ENCODE results near the gene SLC36A4. TPM values are rescaled to one million over a fixed set of nuclear protein-coding genes. Genes with fewer than 3 reads are reported as not detected.

The SLC36A4 gene
- polyA plus RNA-seq, 1 donor (not counting 4 experiments of a cell fraction or from before 2014, with no cell fraction given), result 8.1 TPM

- no peaks in the 10 kb centered on the region for H3K4me1 ChIP-seq (ENCODE audit: control insufficient read depth, extremely low read depth, insufficient read depth, low read length)
- H3K9me1 ChIP-seq (ENCODE audit: control insufficient read depth, extremely low read depth, insufficient read depth, low read length), result no peaks in the 10 kb centered on the region
- no peak overlapping the region for H3K4me2 ChIP-seq (ENCODE audit: control insufficient read depth, extremely low read depth, insufficient read depth, low read depth, low read length)
- H2AFZ ChIP-seq (ENCODE audit: control insufficient read depth, low read length), result no peak overlapping the region
- DNase-seq (ENCODE audit: low read depth, low spot score) (no peak), FAIRE-seq (no peak)
- dilution Hi-C loops (cut with MboI; ENCODE audit: extremely low pct_ligation_motif_present, low sequenced_read_pairs), result no loop called here
- TF ChIP-seq EZH2 (IDR thresholded peaks at IDR 0.05; ENCODE audit: low read length) (no peak), CTCF (optimal IDR thresholded peaks at IDR 0.05 in 1 of 3, IDR thresholded peaks at IDR 0.05 in 1 of 3, conservative IDR thresholded peaks at IDR 0.05 in 1 of 3; ENCODE audit: extremely low read depth in 1 of 3, insufficient read depth in 2 of 3, low read length in 3 of 3) (no peak)
- H3K9ac ChIP-seq (ENCODE audit: control insufficient read depth, extremely low read depth, insufficient read depth, low read length), result no peak overlapping the region
- H3K79me2 ChIP-seq (ENCODE audit: control insufficient read depth, insufficient read depth, low read length), result no peaks in the 10 kb centered on the region
- H3K27me3 ChIP-seq (ENCODE audit: control insufficient read depth, extremely low read depth, insufficient read depth, low read length), result no peaks in the 10 kb centered on the region
- H3K4me3 ChIP-seq (ENCODE audit: control insufficient read depth in 2 of 3, extremely low read depth in 1 of 3, insufficient read depth in 2 of 3, low read depth in 1 of 3, low read length in 3 of 3), result no peak overlapping the region
- no peaks in the 10 kb centered on the region for H4K20me1 ChIP-seq (ENCODE audit: control insufficient read depth, extremely low read depth, insufficient read depth, low read length)
- H3K27ac ChIP-seq (ENCODE audit: control insufficient read depth, insufficient read depth, low read length), result no peak overlapping the region
- H3K9me3 ChIP-seq (ENCODE audit: control insufficient read depth, low read depth, low read length), result no peaks in the 10 kb centered on the region
- no peaks in the 10 kb centered on the region for H3K36me3 ChIP-seq (ENCODE audit: control insufficient read depth in 2 of 2, extremely low read depth in 1 of 2, insufficient read depth in 2 of 2, low read length in 2 of 2)
Observed at GRCh38 chr11:93159721-93160120, 38.1 kb downstream of the SLC36A4 start.

DNA sequence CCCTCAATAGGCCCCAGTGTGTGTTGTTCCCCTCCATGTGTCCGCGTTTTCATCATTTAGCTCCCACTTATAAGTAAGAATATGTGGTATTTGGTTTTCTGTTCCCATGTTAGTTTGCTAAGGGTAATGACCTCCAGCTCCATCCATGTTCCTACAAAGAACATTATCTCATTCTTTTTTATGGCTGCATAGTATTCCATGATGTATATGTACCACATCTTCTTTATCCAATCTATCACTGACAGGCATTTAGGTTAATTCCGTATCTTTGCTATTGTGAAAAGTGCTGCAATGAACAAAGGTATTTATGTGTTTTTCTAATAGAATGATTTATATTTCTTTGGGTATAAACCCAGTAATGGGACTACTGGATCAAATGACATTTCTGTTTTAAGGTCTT lies 42.1 kb downstream of the SLC36A4 start:
- no peaks in the 10 kb centered on the region for H4K20me1 ChIP-seq (ENCODE audit: control insufficient read depth, extremely low read depth, insufficient read depth, low read length)
- no peaks in the 10 kb centered on the region for H3K4me1 ChIP-seq (ENCODE audit: control insufficient read depth, extremely low read depth, insufficient read depth, low read length)
- dilution Hi-C loops (cut with MboI; ENCODE audit: extremely low pct_ligation_motif_present, low sequenced_read_pairs), result no loop called here
- H2AFZ ChIP-seq (ENCODE audit: control insufficient read depth, low read length), result no peak overlapping the region
- no peak overlapping the region for H3K9ac ChIP-seq (ENCODE audit: control insufficient read depth, extremely low read depth, insufficient read depth, low read length)
- H3K4me2 ChIP-seq (ENCODE audit: control insufficient read depth, extremely low read depth, insufficient read depth, low read depth, low read length), result no peak overlapping the region
- FAIRE-seq (no peak), DNase-seq (ENCODE audit: low read depth, low spot score) (no peak)
- no peaks in the 10 kb centered on the region for H3K9me3 ChIP-seq (ENCODE audit: control insufficient read depth, low read depth, low read length)
- no peaks in the 10 kb centered on the region for H3K36me3 ChIP-seq (ENCODE audit: control insufficient read depth in 2 of 2, extremely low read depth in 1 of 2, insufficient read depth in 2 of 2, low read length in 2 of 2)
- H3K4me3 ChIP-seq (ENCODE audit: control insufficient read depth in 2 of 3, extremely low read depth in 1 of 3, insufficient read depth in 2 of 3, low read depth in 1 of 3, low read length in 3 of 3), result no peak overlapping the region
- no peaks in the 10 kb centered on the region for H3K27me3 ChIP-seq (ENCODE audit: control insufficient read depth, extremely low read depth, insufficient read depth, low read length)
- H3K79me2 ChIP-seq (ENCODE audit: control insufficient read depth, insufficient read depth, low read length), result no peaks in the 10 kb centered on the region
- TF ChIP-seq EZH2 (IDR thresholded peaks at IDR 0.05; ENCODE audit: low read length) (no peak), CTCF (optimal IDR thresholded peaks at IDR 0.05 in 1 of 3, IDR thresholded peaks at IDR 0.05 in 1 of 3, conservative IDR thresholded peaks at IDR 0.05 in 1 of 3; ENCODE audit: extremely low read depth in 1 of 3, insufficient read depth in 2 of 3, low read length in 3 of 3) (no peak)
- no peaks in the 10 kb centered on the region for H3K9me1 ChIP-seq (ENCODE audit: control insufficient read depth, extremely low read depth, insufficient read depth, low read length)
- H3K27ac ChIP-seq (ENCODE audit: control insufficient read depth, insufficient read depth, low read length), result no peak overlapping the region

All from keratinocyte (primary cell).